Embryonic facial prominence (tissue), 1 donor: ENCODE results near the gene ABCF3.

ENCODE experiments used
- DNase-seq: peaks from one replicate; pipeline ENCODE4 v3.0.0-alpha.2; 2016; ENCODE audit errors: extremely low spot score

The ABCF3 gene

DNA sequence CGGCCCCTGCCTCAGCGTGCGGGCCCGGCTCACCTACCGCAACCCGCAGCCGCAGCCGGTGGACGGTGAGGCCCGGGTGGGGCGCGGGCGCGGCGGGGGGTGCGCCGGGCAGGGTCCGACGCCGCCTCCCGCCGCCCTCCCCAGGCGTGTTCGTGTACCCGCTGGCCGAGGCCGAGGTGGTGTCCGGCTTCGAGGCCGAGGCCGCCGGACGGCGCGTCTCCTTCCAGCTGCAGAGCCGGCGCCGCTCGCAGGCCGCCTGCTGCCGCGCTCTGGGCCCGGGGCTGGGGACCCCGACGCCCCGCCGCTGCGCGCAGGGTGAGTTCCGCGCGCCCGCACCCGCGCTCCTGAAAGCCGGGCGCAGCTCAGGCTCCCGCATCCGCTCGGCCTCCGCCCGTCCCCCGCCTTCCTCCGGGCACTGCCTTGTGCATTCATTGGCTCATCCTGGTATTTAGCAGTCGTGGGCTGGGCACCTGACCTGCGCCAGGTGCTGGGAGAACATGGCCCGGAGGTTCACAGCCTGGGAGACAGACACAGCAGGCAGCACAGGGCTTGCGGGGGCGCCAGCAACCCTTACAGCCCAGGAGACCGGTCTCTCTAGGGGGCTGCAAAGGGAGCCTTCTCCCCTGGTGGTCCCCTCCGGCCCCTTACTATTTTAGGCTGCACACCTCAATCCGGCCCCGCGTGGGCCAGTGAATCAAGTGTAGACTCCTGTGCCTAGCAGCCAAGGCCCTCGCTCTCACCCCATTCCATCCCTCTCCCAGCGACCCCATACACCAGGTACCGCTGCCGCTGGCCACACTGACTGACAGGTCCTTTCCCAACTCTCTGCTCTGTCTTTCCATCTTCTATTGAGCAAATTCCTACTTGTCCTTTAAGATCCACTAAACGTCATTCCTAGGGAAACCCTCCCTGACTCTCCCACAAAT lies 44.9 kb downstream of the ABCF3 start:
- DNase-seq = no peak

DNA sequence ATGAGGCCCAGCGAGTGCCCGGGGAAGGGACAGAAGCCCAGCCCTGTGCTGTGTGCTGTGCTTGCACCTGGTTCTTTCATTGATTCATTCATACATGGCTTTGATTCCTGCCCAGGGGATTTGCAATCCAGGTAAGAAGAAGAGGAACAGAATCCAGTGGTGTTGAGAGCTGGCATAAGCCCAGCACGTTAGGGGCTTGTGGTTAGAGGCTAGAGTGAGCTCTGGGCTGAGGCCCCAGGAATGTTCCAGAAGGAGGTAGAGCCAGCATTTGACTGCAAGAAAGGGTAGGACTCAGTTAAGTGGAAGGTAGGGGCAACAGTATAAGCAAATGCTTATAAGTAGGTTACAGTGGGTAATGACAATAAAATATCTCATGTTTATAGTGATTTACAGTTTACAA lies 45.7 kb downstream of the ABCF3 start:
- no peak for DNase-seq

DNA sequence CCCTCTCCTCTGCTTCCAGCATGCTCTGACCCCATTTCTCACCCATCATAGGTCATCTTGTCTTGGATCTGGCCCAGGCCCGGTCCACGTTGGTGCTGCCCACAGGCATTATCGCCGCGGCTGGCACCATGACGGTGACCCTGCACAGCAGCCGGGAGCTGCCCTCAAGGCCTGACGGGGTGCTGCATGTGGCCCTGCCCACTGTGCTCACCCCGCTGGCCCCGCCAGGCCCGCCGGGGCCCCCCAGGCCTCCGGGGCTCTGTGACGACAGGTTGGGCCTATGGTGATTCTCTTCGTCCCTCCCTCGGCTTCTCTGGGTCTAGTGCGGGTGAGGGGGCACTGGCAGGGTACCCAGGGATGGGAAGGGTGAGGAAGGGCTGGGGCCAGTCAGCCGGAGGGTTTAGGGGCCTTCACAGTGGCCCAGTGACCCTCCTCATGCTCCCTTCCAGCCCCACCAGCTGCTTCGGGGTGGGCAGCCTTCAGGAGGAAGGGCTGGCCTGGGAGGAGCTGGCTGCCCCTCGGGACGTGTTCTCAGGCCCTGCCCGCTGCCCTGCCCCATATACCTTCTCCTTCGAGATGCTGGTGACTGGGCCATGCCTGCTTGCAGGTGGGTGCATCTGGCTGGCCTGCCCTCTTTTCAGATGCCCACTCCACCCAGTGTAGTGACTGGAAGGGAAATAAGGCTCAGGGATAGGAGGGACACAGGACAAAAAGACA lies 47.3 kb downstream of the ABCF3 start:
- no peak for DNase-seq

DNA sequence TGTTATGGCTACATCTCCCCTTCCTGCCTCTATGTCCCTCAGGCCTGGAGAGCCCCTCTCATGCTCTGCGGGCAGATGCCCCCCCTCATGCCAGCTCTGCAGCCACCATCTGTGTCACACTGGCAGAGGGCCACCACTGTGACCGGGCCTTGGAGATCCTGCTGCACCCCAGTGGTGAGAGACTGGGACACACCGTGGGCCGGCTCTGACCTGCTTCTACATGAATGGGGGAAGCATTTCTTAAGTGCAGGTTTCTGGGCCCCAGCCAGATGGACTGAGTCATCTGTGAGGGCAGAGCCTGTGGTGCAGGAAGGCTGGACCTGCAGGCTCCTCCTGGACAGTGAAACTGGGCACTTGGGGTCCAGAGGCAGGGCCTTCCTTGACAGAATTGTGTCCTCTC lies 48.2 kb downstream of the ABCF3 start:
- no peak for DNase-seq

DNA sequence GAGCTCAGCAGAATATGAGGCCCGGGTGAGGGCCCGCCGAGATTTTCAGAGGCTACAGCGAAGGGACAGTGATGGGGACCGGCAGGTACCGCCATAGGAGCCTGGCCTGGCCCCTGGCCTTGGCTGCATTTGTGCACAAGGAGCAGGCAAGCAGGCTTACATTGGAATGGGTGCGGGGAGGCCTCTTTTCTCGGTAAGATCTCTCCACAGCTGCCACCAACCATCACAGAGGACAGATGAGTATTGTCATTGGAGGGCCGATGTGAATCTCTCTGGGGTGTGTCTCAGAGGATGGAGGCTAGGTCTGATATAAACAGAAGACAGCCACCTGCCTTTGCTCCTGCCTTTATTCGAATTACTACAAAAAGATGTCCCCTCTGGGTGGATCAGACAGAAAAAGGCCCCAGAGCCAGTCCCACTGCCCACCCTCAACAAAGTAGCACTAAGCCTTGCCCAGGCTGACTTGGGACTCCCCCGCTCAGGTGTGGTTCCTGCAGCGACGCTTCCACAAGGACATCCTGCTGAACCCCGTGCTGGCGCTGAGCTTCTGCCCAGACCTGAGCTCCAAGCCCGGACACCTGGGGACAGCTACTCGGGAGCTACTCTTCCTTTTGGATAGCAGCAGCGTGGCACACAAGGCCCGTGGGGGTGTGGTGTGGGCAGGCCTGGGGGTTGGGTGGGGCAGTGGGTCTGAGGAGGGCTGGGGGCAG lies 48.8 kb downstream of the ABCF3 start:
- no peak for DNase-seq

DNA sequence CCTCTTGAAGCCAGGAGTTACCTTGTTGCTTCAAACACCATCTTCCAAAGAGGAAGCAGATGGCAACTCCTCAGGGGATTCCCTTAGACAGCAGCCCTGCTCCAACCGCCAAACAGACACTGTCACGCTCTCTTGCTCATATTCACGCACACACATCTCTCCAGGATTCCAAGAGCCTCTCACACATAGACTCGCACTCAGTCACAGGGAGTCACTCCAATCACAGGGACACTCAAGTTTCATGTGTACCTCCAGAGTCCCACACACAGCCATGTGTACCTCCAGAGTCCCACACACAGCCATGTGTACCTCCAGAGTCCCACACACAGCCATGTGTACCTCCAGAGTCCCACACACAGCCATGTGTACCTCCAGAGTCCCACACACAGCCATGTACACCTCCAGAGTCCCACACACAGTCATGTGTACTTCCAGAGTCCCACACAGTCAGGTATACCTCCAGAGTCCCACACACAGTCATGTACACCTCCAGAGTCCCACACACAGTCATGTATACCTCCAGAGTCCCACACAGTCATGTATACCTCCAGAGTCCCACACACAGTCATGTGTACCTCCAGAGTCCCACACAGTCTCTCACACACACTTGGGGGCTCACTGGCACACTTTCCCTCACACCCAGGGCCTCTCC lies 49.5 kb downstream of the ABCF3 start:
- no peak for DNase-seq

DNA sequence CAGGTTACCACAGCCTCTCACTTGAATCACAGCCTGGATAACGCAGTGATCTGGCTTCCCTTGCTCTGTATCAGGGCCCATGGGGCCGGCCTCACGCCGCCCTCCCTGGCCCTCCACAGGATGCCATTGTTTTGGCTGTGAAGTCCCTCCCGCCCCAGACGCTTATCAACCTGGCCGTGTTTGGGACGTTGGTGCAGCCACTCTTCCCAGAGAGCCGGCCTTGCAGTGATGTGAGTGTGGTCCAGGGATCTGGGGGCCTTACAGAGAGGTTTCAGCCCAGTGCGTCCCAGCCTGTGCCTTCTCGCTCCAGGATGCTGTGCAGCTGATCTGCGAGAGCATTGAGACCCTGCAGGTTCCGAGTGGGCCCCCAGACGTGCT lies 50.0 kb downstream of the ABCF3 start:
- DNase-seq = no peak

DNA sequence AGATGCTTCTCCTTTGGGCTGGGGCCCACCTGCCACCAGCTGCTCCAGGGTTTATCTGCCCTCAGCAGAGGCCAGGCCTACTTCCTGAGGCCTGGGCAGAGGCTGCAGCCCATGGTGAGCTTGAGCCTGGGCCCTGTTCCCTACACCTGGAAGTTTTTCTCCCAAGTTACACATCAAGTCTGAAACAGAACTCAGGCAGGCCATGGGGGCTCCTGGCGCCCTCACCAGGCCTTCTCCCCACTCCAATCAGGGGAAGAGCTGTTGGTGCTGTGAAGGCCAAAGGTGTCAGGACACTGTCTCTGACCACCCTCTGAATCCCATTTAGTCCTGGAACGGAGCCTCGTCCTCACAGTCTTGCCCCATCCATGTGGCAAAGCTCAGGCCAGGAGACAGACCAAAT lies 50.6 kb downstream of the ABCF3 start:
- DNase-seq = no peak

DNA sequence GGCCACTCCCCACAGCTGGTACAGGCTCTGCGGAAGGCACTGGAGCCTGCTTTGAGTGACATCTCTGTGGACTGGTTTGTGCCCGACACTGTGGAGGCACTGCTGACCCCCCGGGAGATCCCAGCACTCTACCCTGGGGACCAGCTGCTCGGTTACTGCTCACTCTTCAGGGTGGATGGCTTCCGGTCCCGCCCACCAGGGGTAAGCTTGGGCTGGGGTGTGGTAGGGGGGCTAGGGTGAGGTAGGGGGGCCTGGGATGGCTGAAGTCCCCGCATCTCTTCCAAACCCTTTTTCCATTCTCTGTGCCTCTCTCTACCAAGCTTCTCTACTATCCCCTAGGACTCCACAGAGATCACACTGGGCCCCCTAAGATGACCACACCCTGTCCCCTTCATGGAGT lies 51.2 kb downstream of the ABCF3 start:
- DNase-seq = no peak

DNA sequence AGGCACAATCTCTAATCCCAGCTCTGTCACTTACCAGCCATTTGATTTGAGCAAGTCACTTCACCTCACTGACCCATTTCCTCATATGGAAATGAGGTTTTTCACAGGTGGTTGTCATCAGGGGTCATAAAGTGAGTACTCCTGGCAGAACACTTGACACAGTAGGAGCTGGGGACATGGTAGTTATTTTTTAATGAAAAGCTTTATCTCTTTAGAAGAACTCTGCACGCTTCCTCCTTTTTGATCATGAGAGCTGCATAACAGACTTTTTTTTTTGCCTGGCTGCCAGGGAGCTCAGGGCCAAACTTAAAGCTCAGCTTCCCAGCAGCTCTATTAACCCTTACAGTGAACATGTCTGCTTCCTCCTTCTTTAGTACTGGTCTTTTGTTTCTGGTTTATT lies 51.8 kb downstream of the ABCF3 start:
- no peak for DNase-seq

DNA sequence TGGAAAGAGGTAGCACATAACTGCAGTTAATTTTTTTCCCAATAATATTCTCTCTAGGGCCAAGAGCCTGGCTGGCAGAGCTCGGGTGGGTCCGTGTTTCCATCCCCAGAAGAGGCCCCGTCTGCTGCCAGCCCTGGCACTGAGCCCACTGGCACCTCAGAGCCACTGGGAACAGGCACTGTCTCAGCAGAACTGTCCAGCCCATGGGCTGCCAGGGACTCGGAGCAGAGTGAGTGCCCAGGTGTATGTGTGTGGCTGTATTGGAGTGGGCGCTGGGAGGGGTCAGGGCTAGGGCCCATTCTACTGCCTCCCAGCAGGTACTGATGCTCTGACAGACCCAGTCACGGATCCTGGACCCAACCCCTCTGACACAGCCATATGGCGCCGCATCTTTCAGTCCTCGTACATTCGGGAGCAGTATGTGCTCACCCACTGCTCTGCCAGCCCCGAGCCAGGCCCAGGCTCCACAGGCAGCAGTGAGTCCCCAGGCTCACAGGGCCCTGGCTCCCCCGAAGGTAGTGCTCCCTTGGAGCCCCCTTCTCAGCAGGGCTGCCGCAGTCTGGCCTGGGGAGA lies 52.3 kb downstream of the ABCF3 start:
- no peak for DNase-seq

DNA sequence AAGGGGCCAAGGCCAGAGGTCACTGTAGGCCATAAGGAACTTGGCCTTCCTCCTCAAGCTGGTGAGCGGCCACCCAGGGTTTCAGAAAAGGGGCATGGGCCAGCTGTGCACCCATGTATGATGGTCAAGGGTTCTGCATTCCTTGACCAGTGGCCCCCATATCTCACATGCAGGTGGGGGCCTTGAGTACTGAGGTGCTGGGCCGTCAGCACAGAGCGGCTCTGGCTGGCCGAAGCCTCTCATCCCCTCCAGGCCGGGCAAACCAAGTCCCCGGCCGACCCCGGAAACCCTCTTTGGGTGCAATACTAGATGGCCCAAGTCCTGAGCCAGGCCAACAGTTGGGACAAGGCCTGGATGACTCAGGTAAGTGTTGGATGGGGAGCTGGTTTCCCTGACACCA lies 53.2 kb downstream of the ABCF3 start:
- no peak for DNase-seq

DNA sequence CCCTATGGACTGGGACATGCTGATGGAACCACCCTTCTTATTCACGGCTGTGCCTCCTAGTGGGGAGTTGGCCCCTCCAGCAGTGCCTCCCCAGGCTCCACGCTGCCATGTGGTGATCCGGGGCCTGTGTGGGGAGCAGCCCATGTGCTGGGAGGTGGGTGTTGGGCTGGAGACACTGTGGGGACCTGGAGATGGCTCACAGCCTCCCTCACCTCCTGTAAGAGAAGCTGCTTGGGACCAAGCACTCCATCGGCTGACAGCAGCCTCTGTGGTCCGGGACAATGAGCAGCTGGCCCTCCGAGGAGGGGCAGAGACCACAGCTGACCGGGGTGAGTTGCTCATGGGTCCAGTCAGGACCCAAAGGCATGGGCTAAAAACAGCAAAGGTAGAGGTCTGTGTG lies 53.7 kb downstream of the ABCF3 start:
- no peak for DNase-seq

DNA sequence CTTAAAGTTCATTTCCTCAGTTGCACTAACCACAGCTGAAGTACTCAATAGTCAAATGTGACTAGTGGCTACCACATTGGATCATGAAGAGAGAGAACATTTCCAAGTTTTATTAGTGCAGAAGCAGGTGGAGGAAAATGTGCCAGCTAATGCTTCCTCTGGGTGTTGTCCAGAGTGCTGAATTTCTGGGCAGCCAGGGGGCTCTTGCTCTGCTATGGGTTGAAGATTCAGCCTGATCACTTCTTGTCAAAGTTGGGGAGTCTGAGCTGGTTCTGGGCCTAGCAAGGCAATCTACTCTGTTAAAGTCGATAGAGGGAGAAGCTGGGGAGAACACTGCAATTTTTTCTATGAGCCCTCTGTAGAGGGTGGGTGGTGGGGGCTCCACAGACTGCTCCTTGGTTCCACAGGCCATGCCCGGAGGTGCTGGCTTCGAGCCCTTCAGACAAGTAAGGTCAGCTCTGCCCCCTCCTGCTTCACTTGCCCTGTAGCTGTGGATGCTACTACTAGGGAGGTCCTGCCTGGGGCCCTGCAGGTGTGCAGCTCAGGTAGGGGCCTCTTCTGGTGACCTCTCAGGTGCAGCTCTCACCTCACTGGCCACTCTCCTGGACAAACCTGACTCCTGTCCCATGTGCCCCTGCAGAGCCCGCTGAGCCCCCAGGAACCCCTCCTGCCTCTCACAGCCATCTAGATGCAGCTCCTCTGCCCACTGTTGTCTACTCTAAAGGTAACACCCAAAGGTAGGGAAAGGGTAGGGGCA lies 54.6 kb downstream of the ABCF3 start:
- no peak for DNase-seq

DNA sequence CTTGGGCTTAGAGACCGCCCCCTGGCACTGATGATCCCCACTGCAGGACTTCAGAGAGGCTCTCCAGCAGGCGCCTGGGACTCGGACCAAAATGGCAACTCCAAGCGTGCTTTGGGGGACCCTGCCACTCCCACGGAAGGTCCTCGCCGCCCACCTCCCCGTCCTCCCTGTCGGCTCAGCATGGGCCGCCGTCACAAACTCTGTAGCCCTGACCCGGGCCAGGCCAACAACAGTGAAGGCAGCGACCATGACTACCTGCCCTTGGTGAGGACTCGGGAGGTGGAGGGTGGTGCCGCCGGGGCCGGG lies 55.1 kb downstream of the ABCF3 start:
- no peak for DNase-seq

DNA sequence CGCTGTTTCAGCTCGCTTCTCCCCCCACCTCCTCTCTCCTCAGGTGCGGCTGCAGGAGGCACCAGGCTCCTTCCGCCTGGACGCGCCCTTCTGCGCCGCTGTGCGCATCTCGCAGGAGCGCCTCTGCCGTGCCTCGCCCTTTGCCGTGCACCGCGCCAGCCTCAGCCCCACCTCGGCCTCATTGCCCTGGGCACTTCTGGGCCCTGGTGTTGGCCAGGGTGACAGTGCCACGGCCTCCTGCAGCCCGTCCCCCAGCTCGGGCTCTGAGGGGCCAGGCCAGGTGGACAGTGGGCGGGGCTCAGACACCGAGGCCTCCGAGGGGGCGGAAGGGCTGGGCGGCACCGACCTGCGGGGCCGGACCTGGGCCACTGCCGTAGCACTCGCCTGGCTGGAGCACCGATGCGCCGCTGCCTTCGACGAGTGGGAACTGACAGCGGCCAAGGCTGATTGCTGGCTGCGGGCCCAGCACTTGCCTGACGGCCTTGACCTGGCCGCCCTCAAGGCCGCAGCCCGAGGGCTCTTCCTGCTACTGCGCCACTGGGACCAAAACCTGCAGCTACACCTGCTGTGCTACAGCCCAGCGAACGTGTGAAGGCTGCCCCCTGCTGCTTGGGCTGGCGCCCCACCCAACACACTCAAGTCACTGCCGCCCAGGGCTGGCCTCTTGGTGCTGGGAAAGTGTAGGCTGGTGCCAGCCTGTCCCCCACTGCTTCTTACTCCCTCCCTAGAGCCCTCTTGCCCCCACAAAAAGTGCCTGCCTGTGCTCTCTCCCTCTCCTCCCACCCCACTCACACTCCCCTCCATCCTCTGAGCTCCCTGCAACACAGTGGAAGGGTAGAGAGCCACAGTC lies 55.7 kb downstream of the ABCF3 start:
- DNase-seq = no peak

DNA sequence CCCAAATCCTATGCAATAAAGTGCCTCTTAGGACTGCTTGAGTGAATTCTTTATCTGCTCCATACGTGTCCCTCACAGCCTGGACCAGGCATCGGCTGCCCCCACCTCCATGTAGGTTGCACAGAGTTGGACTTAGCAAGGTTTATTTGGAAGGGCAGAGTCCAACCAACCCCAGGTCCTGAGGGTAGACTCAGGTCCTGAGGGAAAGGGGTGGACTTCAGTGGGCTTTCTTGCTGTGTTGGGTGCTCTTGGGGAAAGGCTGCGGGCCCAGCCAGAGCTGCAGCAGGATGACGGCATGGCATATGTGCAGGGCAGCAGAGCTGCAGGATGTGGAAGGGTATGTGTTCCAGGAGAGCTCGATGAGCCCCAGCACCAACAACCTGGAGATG lies 56.3 kb downstream of the ABCF3 start:
- no peak for DNase-seq
